ENCODE data around the gene CIBAR2.

- TF ChIP-seq POLR2AphosphoS5 (IDR thresholded peaks at IDR 0.05; ENCODE audit: low read depth, low read length) (no peak), TAF1 (IDR thresholded peaks at IDR 0.05; ENCODE audit: borderline replicate concordance, insufficient read depth, low read length) (no peak)
Observed at GRCh38 chr16:85083051-85083639, 29.1 kb downstream of the CIBAR2 start.
